MM.1S (cell line): ENCODE measurements around the gene PCYOX1L.

Source experiments
- CTCF ChIP-seq: fragments of 300-600 bp; sonication (generic); IDR thresholded peaks from 2 replicates; pipeline ENCODE4 v1.5.1; 2016; ENCODE audit warnings: antibody characterized with exemption, low read length, mixed read lengths
- EZH2 ChIP-seq: fragments of 300-600 bp; sonication (generic); optimal IDR thresholded peaks from 2 replicates; pipeline ENCODE3; 2017; ENCODE audit warnings: low read depth, mild to moderate bottlenecking, antibody characterized with exemption, low read length, mixed read lengths
- EZH2phosphoT487 ChIP-seq: fragments of 300-600 bp; sonication (generic); IDR thresholded peaks from 2 replicates; pipeline ENCODE4 v1.6.1; 2018; ENCODE audit warnings: antibody characterized with exemption, low read length

DNA sequence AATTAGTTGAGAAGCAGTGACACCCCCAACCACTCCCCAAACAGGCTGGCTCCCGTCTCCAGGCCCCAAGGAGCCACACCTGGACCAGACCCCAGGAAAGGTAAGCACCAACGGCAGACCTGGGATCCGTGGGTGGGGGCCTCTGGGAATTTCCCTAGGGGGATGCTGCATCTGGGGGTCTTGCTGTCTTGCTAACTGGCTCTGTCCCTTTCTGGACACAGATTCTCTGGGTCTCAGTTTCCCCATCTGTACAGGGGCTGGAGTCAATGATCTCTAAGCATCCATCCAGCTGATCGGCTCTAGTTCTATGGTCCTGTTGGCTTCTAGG, 49.1 kb downstream of the PCYOX1L start:
- no peak for TF ChIP-seq CTCF
- no peak for TF ChIP-seq EZH2
- no peak for TF ChIP-seq EZH2phosphoT487
